ENCODE measurements around the gene SRF. TPM values are rescaled to one million over a fixed set of nuclear protein-coding genes. Genes with fewer than 3 reads are reported as not detected.

The SRF gene
- total RNA-seq: 7.7 and 13.6 TPM in 2 replicates

GRCh38 chr6:43170931-43171706, at the start of gene SRF:
SRF (plus strand) TSS chr6:43171269; CDS start chr6:43171657, 388 bp downstream.

GRCh38 chr6:43181942-43182860, 11.1 kb downstream of the SRF start, which contains the start of gene CUL9:
CUL9 (plus strand) TSS chr6:43182196; CDS start chr6:43184311, 2,115 bp downstream.

GRCh38 chr6:43228951-43229802, 58.1 kb downstream of the SRF start, which contains the start of gene DNPH1:
DNPH1 (minus strand) TSS chr6:43229481; CDS start chr6:43229456, 25 bp downstream.

Other genes with a start within 250 kb of the SRF start
- 26.8 and 29.3 TPM in 2 replicates for gene CNPY3, start 241.8 kb upstream of the SRF start, total RNA-seq
- gene GNMT, start 210.5 kb upstream of the SRF start, total RNA-seq: 0.32 and 0.77 TPM in 2 replicates
- 26.3 and 37.4 TPM in 2 replicates for gene PEX6, start 192.1 kb upstream of the SRF start, total RNA-seq
- gene PPP2R5D, start 186.7 kb upstream of the SRF start, total RNA-seq: 30.3 and 38.2 TPM in 2 replicates
- 65.2 and 72.3 TPM in 2 replicates for gene MEA1, start 157.3 kb upstream of the SRF start, total RNA-seq
- 43.7 and 56.8 TPM in 2 replicates for gene KLHDC3, start 157.0 kb upstream of the SRF start, total RNA-seq
- 48.5 and 73.9 TPM in 2 replicates for gene RRP36, start 149.6 kb upstream of the SRF start, total RNA-seq
- 40.1 and 58.3 TPM in 2 replicates for gene CUL7, start 117.4 kb upstream of the SRF start, total RNA-seq
- gene MRPL2, start 111.8 kb upstream of the SRF start, total RNA-seq: 18.1 and 22.7 TPM in 2 replicates
- 20.3 and 25.3 TPM in 2 replicates for gene KLC4, start 111.6 kb upstream of the SRF start, total RNA-seq
- gene PTK7, start 95.0 kb upstream of the SRF start, total RNA-seq: 56.9 and 151 TPM in 2 replicates
- 28.1 and 31.1 TPM in 2 replicates for gene CUL9, start 10.9 kb downstream of the SRF start, total RNA-seq
- gene DNPH1, start 58.2 kb downstream of the SRF start, total RNA-seq: 38.8 and 64.5 TPM in 2 replicates
- under 0.01 TPM in 1 of 2 replicates, not detected in the other for gene TTBK1, start 72.2 kb downstream of the SRF start, total RNA-seq
- not detected in 2 replicates for gene SLC22A7, start 127.0 kb downstream of the SRF start, total RNA-seq
- 0.77 TPM in 1 of 2 replicates, not detected in the other for gene CRIP3, start 137.6 kb downstream of the SRF start, total RNA-seq
- 3.9 and 4.1 TPM in 2 replicates for gene ZNF318, start 198.4 kb downstream of the SRF start, total RNA-seq

All from bronchial smooth muscle cell (primary cell).